Right renal cortex interstitium (tissue), 3 donors: ENCODE data around the gene PATL1. TPM values are rescaled to one million over a fixed set of nuclear protein-coding genes. Genes with fewer than 3 reads are reported as not detected.
"Not testable (repeated sequence)": the region's sequence is repeated elsewhere in the genome, so short reads cannot be mapped to it uniquely, and the experiment has no call there.

Source experiments
- DNase-seq, 3 donors: peaks; one replicate each; pipeline ENCODE4 v3.0.0-alpha.2; 2013; ENCODE audit warnings: low read depth in 3 of 3, low spot score in 2 of 3
- polyA plus RNA-seq, 3 donors: library from polyadenylated mRNA; unstranded; fragments of 120-200 nt; gene quantifications; one replicate each; pipeline ENCODE4 v1.2.1, GENCODE V29; 2013; ENCODE audit not compliant: insufficient read length in 3 of 3

Gene PATL1, protein sequence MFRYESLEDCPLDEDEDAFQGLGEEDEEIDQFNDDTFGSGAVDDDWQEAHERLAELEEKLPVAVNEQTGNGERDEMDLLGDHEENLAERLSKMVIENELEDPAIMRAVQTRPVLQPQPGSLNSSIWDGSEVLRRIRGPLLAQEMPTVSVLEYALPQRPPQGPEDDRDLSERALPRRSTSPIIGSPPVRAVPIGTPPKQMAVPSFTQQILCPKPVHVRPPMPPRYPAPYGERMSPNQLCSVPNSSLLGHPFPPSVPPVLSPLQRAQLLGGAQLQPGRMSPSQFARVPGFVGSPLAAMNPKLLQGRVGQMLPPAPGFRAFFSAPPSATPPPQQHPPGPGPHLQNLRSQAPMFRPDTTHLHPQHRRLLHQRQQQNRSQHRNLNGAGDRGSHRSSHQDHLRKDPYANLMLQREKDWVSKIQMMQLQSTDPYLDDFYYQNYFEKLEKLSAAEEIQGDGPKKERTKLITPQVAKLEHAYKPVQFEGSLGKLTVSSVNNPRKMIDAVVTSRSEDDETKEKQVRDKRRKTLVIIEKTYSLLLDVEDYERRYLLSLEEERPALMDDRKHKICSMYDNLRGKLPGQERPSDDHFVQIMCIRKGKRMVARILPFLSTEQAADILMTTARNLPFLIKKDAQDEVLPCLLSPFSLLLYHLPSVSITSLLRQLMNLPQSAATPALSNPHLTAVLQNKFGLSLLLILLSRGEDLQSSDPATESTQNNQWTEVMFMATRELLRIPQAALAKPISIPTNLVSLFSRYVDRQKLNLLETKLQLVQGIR
- 10 to 100 TPM; 41.4 to 45.8 (median 43.0) TPM for polyA plus RNA-seq

DNA sequence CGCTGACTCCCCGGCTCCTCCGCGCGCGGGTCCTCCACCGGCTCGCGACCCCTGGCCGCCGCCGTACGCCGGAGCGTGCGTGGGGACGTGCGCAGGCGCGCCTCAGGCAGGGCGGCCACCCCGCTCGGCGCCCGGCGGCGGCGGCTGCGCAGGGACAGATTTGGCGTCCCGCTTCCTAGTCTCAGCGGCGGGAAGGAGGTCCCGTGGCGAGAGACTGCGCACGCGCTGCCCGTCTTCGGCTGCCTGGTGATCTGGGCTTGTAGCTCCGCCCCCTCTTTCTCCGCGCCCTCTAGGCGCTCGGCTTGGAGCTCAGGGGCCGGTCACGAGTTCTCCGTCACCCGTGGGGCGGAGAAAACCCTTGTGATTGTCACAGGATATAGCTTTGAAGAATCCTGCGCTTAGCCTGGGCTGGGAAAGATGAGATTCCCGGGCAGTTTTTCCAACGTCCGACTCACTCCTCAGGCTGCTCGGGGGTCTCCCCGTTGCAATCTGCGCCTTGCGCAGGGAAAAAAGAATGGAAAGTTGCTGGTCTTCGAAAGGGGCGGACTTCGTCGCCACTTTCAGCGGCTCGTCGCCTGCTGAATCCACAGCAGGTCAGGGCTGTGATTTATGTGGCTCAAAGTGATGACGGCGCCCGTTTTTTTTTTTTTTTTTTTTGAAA lies at the start of gene PATL1:
TSS of gene PATL1 (minus strand) at position 88 of the 661 bp plus-strand sequence. CDS start 142 bp downstream, outside the sequence.
- peak; percentile 97 to 98 (median 97) for DNase-seq

- no peak for DNase-seq
These were observed 47.2 kb upstream of the PATL1 start for GRCh38 chr11:59716051-59716450.

DNA sequence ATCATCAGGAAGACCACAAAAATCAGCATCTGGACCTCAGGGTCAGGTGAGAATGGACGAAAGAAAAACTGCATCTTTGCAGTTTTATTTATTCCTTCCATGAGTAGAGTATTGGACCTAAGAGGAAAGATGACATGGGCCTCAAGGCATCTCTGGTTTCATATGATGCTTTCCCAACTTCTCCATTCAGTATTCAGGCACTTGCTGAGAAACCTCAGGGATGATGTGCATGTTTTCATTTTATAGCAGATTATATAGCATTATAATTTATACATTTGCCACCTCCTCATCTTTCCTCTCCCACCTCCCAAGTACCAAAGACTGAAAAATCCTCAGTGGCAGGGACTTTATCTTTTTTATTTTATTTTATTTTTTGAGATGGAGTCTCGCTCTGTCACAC lies 44.9 kb upstream of the PATL1 start, which contains the start of gene OR10V1:
TSS of gene OR10V1 (minus strand) at position 101 of the 400 bp plus-strand sequence. CDS start at position 101, 0 bp downstream.
- DNase-seq, result no peak

DNA sequence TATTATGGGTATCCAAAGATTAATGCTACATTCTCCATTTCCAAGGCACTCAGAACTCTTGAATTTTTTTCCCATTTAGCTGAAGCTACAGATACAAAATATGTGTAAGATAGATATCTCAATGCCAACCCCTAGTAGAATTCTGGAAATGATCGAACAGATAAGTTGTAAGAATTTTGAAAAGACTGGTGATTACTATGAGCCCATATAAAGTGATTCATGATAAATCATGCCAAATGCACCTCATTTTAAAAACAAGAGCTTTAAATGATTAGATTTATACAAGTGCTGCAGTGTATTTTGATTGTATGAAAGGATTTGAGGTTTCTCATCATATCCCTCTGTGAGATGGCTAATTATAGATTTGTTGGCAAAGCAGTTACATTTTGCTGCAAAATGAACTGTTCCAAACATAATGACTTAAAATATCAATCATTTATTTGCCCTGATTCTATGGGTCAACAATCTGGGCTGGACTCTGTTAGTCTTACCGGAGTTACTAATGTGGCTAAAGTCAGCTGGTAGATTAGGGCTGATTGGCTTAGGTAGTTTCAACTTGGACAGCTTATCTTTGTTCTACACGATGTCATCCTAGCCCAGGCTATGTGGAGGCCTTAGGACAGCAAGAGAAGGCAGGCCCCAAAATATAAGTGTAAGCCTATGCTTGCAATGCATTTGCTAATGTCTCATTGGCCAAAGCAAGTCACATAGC lies 41.5 kb upstream of the PATL1 start:
- DNase-seq, result no peak

GRCh38 chr11:59708537-59708936 lies 39.7 kb upstream of the PATL1 start:
- no peak for DNase-seq

DNA sequence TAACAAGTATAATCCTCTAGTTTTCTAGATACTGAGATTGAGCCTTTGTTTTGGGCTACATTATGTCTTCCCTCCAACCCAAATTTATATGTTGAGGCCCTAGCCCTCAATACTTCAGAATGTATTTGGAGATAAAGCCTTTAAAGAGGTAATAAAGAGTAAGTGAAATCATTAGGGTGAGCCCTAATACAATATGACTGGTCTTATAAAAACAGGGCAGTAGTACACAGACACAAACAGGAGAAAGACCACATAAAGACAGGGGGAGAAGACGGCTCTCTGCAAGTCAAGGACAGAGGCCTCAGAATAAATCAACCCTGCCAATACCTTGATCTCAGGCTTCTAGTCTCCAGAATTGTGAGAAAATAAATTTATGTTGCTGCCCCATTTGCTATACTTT lies 38.5 kb upstream of the PATL1 start:
- DNase-seq, result no peak

GRCh38 chr11:59706518-59707285 lies 37.9 kb upstream of the PATL1 start:
- no peak for DNase-seq

DNA sequence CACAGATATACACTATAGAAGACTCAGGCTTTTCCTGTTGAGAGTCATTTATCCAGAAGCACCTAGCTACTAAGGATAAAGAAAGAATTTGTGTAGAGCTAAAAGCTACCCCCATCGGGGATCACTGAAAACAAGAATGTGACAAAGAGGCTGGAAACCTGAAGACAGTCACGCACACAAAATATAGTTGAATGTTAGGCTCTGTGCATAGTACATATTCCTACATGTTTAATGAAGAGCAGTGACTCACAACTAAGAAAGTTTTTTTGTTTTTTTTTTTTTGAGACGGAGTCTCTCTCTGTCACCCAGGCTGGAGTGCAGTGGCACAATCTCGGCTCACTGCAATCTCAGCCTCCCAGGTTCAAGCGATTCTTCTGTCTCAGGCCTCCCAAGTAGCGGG lies 36.5 kb upstream of the PATL1 start:
- no peak for DNase-seq

DNA sequence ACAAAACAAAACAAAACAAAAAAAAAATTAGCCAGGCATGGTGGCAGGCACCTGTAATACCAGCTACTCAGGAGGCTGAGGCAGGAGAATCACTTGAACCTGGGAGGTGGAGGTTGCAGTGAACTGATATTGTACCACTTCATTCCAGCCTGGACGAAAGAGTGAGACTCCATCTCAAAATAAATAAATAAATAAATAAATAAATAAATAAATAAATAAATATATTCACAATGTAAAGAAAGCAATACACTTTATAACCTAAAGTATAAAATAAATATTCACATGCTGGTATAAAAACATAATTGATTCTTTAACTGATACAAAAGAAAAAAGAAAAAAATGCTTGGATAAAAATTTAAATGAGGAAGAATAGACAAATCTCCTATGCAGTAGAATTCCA lies 34.7 kb upstream of the PATL1 start:
- DNase-seq, result not testable (repeated sequence)

GRCh38 chr11:59700157-59700556 lies 31.3 kb upstream of the PATL1 start:
- not testable (repeated sequence) for DNase-seq

GRCh38 chr11:59698506-59698905 lies 29.7 kb upstream of the PATL1 start:
- DNase-seq, result no peak

DNA sequence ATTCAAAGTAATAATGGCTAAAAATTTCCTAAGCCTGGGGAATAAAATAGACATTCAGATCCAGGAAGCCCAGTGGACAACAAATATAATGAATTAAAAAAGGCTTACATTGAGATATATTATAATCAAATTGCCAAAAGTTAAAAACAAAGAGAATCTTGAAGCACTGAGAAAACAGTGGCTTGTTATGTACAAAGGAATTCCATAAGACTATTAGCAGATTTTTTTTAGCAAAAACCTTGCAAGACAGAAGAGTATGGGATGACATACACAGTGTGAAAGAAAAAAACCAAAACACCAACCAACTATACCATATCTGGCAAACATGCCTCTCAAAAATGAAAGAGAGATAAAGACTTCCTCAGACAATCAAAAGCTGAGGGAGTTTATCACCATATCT lies 24.1 kb upstream of the PATL1 start:
- DNase-seq, result no peak

GRCh38 chr11:59691156-59691555 lies 22.3 kb upstream of the PATL1 start:
- DNase-seq, result no peak

DNA sequence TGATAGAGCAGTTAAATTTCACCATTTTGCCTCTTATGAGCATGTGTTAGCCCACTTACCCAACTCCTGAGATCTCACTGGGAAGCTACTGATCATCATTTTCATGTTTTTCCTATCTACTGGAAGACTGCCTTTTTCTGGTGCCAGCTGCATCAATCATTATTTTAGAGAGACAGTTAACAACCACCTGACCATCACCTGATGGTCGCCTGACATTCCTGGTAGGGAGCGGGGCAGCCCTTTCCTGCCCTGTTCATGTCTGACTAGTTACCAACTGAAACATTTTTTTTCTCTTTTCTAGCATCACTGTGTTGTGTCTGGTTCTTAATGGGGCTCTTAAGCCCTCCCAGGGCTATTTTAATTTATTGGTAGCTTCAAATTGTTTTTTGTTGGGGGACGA lies 20.2 kb upstream of the PATL1 start:
- DNase-seq, result no peak

GRCh38 chr11:59681260-59681725 lies 12.5 kb upstream of the PATL1 start:
- not testable (repeated sequence) for DNase-seq

DNA sequence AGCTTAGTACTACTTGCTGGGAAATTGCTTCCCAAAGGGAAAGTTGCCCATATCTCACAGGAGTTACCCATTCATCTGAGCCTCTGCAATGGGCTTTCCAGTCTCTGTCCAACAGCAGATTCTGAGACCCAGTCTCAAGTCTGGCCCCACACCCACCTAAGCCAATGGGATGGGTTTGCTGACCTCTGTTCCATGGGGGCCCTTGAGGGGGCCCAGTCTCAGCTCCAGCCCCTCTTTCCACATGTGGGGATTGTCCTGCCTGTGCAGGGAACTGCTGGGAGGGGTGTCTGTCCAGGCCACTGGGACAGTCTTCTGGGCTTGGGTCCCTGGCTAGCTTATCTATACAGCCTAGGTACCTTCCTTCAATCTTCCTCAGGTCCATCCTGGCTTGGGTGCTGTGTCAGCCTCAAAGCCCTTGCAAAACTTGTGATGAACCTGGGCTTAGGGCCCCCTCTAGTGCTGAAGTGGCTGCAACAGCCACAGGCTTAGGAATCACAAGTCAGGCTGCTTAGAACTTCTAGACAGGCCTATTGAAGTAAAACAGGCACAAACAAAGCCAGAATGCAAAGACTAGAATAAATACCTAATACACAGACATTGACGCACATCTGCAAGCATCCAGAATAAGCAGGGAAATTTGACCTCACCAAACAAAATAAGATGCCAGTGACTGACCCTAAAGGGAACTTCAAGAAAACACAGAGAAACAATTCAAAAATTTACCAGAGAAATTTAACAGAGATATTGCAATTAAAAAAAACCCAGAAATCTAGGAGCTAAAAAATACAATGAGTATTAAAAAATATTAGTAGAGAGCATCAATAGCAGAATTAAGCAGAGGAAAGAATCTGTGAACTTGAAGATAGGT lies 11.7 kb upstream of the PATL1 start:
- no peak for DNase-seq

- DNase-seq, result no peak
These were observed 10.5 kb upstream of the PATL1 start for GRCh38 chr11:59679347-59679746.

- DNase-seq, result no peak
These were observed 10.0 kb upstream of the PATL1 start for GRCh38 chr11:59678813-59679165.
